Activated CD4-positive, alpha-beta T cell treated with anti-CD3 and anti-CD28 coated beads, Interleukin-2, amount 50 U/mL, for 16 hours (primary cell): ENCODE measurements around the gene CD22.

Experiments
- DNase-seq: peaks from one replicate; pipeline ENCODE4 v3.0.0-alpha.2; 2020

Gene CD22

DNA sequence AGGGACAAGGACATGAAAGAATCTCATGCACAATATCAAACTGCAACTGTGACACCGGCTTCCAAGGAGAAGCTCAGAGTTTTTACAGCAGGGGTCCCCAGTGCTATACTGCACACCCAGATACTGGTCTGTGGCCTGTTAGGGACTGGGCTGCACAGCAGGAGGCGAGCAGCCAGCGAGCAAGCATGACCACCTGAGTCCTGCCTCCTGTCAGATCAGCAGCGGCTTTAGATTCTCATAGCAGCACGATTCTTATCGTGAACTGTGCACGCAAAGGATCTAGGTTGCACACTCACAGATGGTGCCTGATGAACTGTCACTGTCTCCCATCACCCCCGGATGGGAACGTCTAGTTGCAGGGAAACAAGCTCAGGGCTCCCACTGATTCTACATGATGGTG is 13.1 kb upstream of the CD22 start:
- no peak for DNase-seq

DNA sequence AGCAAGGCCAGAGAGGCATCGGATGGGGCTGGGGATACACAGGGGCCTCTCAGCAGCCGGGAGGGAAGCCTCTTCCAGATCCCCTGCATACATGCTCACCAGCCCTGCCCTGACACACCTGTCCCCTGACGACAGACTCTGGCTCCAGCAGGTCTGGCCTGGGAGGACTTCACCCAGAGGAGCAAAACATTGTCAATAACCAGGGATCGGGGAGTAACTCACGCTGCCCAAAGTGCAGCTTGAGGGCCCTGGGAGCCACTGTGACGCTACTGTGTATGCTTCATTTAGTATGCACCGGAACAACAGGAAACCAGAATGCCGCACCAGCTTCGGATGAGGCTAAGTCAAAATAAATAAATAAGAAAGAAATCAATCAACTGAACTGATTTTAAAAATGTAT is 12.4 kb upstream of the CD22 start:
- DNase-seq: no peak

DNA sequence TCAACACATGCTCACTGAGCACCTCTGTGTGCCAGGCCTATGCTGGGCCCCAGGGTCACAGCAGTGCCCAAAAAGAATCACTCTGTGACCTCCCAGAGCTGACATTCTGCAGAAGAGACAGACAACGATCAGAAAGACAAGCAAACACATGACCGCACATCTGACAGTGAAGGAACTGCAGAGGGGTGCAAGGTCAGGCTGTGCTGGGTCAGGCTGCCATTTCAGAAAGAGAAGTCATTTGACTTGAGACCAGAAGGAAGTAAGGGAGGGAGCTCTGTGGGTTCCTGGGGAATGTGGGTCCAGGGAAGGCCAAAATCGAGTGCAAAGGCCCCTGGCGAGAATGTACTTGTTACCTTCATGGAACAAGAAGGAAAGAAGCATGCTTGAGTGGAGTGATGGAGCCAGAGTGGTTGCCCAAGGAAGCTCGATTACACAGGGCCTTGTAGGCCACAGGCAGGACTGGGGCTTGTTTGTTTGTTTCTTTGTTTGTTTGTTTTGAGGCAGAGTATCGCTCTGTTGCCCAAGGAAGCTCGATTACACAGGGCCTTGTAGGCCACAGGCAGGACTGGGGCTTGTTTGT is 11.4 kb upstream of the CD22 start:
- no peak for DNase-seq

DNA sequence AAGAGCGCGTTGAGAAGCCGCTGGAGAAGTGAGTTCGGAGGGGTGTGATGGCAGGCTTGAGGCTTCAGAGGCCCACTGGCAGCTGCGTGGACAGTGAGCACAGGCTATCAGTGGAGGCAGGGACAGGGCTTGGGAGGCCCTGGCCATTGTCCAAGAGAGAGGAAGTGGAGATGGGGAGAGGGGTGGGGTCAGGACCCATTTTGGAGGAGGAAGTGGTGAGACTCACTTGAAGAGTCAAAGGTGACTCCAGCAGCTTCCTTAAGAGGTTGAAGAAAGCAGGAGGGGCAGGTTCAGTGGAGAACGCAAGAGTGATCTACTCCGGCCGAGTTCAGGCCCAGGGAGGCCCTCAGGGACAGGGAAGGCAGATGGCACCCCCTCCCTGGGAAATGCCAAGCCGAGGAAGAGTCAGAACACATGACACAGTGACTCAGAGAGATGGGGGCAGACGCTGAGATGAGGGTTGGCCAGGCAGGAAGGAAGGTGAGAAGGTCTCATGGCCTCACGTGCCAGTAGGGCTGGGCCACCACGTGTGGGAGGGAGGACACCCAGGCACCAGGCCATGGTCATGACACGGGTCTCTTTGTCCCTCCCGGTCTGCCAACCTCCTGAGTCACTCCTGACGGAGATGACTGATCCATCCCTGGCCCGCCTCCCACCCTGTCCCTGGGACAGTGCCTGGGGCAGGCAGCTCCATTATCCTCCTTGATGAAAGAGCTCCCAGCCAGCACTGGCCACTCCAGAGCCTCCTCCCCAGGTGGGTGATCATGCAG is 10.1 kb upstream of the CD22 start:
- no peak for DNase-seq

DNA sequence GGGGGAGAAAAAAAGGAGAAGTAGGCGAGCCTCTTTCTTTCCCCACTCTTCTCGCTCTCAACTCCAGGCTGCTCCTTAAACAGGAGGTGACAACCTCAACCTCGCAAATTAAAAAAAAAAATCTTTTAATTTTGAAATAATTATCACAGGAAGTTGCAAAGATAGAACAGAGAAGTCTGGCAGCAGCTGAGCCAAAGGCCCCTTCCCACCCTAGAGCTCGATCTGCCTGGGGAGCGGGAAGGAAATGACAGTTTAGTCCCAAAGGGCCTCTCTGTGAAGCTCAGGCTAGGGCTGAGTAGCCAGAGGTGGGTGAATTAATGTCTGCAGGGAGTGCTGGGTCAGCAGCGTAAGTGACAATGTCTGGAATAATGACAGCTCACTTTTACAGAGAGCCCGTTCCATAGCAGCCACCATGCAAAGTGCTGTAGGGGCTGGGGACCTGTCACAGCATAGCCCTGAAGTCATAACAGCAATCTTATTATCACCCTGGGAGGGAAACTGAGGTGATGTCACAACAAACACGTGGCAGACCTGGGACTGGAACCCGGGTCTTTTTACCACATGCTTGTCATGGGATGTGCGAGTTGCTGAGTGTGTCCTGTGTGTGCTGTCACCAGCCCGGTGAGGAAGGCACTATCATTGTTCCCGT is 8.8 kb upstream of the CD22 start:
- DNase-seq: no peak

DNA sequence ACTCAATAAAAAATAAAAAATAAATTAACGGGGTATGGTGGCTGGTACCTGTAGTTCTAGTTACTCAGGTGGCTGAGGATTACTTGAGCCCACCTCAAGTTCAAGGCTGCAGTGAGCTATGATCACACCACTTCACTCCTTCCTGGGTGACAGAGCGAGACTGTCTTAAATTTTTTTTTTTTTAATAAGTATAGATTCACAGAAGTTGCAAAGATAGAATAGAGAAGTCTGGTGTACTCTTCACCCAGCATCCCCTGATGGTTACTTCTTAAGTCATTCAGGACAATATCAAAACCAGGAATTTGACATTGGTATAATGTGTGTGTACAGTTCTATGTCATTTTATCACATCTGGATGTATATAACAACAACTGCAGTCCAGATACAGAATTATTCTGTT is 7.7 kb upstream of the CD22 start:
- no peak for DNase-seq

DNA sequence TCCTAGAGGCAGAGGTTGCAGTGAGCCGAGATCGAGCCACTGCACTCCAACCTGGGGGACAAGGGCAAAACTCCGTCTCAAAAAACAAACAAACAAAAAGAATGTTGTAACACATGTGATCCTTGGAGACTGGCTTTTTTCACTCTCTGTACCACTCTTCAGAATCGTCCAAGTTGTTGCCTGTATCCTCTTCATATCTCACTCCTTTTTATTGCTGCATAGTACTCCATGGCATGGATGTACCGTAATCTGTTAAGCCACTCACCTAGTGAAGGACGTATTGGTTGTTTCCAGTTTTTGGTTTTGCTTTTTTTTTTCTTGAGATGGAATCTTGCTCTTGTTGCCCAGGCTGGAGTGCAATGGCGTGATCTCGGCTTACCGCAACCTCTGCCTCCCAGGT is 7.0 kb upstream of the CD22 start:
- DNase-seq: no peak

DNA sequence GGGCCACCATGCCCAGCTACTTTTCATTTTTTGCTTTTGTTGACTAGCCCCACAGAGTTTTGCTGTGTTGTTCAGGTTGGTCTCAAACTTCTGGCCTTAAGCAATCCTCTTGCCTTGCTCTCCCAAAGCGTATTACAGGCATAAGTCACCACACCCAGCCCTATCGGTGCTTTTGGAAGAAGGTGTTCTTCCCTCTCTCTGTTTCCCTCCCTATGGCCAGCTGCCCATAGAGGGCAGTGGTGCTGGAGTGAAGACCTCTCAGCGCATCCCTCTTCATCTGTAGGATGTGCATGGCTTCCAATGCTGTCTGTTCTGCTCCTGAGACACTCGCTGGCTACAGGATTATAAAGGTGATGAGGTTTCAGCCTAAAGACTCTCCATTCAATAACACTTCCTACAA is 1.3 kb upstream of the CD22 start:
- no peak for DNase-seq

DNA sequence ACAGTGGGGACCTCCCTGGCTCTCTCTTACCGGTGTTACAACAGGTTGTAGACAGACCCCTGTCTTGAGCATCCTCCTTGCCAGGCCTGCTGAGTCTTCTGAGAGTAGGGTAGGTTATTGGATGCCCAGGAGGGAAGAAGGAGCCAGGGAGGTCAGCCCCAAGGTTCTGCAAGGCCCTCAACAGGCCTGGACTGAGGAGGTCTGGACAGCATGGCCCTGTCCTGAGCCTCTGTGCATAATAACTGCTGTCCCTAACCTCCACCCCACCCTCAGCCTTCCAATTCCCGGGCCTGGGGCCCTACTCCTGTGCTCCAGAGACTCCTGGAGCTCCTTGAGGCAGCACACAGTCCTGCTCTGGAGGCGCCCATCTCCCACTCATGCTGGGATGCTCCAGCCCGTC is 336 bp downstream of the CD22 start:
- no peak for DNase-seq

DNA sequence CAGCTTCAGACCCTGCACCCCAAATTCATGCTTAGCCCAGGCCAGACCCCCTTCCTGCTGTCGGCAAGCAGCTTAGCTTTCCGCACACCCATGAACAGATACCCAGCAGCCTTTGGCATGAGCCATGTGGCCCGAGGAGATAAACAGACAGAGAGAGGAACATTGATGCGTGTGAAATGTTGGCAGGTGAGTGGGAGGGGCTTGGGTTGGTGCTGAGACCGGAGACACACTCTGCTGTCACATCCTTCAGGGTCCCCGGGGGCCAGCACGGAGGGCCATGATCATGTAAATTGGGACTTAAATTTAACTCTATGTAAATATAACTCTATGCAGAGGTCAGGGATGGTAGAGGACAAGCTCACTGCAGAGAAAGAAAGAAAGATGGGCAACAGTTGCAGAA is 1.5 kb downstream of the CD22 start:
- no peak for DNase-seq

DNA sequence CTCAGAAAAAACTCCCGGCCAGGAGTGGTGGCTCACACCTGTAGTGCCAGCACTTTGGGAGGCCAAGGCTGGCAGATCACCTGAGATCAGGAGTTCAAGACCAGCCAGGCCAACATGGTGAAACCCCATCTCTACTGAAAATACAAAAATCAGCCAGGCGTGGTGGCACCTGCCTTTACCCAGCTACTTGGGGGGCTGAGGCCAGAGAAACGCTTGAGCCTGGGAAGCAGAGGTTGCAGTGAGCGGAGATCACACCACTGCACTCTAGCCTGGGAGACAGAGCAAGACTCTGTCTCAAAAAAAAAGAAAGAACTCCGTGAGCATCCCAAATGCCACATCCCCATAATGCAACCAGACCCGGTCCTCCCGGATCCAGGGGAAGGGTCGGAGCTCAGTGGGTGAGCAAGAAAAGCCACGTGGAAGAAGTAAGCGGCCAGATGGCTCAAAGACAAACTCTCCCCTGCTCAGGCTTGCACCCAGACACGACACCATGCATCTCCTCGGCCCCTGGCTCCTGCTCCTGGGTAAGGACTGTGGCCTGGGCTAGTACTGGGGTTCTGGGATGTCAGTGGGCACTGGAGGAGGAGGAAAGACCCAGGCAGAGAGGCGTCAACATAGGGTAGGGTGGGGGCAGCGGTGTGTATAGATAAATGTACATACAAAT is 2.7 kb downstream of the CD22 start:
- no peak for DNase-seq

DNA sequence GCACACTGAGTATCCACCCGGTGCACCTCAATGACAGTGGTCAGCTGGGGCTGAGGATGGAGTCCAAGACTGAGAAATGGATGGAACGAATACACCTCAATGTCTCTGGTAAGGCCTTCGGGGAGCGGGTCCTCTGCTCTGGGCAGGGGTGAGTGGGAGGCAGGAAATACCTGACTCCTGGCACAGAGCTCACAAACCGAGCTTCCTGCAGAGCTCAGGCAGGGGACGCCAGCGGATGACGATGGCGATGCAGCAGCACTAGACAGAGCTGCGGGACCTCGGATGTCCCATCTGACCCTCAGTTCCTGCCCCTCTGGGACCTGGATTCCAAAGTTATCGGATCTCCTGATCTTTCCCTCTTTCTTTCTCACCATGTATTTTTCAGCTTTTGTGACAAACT is 3.8 kb downstream of the CD22 start:
- DNase-seq: peak; percentile 16

DNA sequence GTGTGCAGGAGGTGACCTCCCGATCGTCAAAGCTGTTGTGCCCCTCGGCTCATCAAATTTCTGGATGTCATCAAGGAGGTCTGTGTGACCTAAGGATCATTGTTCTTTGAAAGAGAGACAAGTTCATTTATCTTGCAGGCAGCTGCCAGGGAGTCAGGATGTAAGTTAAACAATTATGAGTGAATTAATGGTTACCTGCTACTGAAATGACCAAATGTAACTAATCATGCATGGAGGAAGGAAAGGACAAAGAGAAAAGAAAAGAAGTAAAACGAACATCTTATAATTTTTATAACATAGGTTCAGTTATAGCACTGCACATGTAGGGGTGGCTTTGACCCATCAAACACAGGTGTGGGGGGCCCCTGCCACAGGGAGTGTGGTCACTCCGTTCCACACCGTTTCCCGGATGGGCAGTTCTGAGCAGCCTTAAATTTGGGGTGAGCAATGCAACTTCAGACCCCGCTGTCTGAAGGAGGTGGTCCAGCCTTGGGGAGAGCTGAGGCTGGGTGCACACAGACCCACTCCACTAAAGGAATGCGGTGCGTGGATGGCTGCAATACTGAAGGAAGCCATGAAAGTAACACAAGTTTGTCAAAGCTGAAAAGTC is 5.3 kb downstream of the CD22 start:
- no peak for DNase-seq

DNA sequence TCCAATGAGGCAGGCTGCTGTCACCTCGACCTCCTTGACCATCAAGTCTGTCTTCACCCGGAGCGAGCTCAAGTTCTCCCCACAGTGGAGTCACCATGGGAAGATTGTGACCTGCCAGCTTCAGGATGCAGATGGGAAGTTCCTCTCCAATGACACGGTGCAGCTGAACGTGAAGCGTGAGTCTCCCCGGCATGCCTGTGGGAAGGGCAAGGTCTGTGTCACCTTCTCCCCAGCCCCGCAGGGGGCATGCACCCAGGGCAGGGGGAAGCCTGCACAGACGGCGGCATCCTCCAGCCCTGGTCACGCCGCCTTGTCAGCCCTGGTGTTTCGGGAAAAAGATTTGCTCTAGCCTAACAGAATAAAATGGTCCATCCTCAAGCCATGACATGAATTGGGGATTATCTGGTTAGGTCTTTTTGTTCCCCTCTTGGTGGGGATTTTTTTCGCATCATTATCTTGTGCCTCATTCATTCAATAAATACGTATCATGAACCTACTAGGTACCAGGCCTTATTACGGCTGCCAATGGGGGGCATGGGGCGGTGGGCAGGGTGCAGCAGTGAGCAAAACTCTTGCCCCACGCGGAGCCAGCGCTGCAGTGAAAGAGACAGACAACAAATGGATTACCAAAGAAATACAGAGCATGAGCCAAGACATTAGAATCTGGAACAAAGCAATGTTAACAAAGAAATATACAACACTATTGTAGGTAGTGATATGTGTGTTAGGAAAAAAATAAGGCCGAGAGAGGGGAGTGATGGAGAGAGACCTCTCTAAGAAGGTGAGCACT is 7.4 kb downstream of the CD22 start:
- no peak for DNase-seq

DNA sequence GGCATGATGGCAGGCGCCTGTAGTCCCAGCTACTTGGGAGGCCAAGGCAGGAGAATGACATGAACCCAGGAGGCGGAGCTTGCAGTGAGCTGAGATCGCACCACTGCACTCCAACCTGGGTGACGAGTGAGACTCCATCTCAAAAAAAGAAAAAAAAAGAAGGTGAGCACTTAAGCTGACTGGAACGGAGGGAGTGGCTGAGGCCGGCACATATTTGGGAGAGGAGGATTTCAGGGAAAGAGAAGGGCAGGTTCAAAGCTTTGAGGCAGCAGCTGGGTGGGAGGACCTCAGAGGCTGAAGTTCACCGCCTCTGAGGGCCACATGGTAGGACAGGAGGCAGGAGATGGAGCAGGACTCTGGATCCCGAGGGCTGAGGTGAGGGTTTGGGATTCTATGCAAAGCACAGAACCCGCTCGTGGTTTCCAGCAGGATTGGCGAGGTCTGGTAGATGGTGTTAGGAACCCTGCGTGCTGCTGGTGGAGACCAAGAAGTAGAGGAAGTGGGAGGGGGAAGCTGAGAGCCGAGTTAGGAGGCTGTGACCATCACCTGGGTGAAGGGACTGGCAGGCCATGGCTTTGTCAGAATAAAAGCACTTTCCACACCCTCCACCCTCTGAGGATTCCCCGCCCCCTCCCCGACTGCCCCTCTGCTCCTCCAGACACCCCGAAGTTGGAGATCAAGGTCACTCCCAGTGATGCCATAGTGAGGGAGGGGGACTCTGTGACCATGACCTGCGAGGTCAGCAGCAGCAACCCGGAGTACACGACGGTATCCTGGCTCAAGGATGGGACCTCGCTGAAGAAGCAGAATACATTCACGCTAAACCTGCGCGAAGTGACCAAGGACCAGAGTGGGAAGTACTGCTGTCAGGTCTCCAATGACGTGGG is 8.4 kb downstream of the CD22 start:
- no peak for DNase-seq

DNA sequence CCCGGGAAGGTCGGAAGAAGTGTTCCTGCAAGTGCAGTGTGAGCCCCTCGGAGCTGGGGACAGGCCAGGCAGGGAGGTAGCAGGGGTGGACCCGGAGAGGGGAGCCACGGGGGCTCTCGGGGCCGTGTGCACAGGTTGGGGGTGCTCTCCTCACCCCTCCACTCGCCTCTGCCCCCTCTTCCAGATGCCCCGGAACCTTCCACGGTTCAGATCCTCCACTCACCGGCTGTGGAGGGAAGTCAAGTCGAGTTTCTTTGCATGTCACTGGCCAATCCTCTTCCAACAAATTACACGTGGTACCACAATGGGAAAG is 9.0 kb downstream of the CD22 start:
- no peak for DNase-seq

DNA sequence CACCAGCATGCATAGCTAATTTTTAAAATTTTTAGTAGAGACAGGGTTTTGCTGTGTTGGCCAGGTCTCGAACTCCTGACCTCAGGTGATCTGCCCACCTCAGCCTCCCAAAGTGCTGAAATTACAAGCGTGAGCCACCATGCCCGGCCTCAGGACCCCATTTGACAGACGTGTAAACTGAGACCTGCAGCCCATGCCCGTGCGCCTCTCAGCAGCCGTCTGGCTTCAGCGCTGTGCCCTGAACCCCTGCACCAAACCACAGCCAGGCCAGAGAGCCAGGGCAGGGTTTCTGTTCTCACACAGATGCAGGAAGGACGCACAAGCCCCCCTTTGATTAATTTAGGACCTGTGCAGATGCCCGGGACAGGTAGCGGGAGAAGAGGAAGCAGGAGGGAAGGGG is 11.4 kb downstream of the CD22 start:
- DNase-seq: no peak

DNA sequence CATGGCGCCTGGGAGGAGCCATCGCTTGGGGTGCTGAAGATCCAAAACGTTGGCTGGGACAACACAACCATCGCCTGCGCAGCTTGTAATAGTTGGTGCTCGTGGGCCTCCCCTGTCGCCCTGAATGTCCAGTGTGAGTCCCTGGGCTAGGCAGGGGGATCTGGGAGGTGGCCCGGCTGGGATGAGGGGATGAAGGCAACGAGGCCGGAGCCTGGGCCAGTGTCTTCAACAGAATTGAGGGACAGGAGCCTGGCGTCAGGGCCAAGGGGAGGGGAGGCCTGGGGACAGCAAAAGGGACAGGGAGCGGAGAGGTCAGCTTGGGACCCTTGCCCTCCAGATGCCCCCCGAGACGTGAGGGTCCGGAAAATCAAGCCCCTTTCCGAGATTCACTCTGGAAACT is 12.0 kb downstream of the CD22 start:
- DNase-seq: no peak

DNA sequence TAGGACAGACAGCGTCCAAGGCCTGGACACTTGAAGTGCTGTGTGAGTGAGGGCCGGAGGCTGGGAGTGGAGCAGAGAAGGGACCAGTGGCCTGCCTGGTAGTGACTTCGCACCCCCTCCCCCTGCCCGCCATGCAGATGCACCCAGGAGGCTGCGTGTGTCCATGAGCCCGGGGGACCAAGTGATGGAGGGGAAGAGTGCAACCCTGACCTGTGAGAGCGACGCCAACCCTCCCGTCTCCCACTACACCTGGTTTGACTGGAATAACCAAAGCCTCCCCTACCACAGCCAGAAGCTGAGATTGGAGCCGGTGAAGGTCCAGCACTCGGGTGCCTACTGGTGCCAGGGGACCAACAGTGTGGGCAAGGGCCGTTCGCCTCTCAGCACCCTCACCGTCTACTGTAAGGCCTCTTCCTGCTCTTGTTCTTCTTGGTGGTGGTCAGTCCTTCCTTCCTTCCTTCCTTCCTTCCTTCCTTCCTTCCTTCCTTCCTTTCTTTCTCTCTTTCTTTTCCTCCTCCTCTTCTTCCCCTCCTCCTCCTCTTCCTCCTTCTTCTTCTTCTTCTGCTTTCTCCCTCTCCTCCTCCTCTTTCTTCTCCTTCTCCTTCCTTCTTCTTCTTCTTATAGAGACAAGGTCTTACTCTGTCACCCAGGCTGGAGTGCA is 12.7 kb downstream of the CD22 start:
- no peak for DNase-seq

DNA sequence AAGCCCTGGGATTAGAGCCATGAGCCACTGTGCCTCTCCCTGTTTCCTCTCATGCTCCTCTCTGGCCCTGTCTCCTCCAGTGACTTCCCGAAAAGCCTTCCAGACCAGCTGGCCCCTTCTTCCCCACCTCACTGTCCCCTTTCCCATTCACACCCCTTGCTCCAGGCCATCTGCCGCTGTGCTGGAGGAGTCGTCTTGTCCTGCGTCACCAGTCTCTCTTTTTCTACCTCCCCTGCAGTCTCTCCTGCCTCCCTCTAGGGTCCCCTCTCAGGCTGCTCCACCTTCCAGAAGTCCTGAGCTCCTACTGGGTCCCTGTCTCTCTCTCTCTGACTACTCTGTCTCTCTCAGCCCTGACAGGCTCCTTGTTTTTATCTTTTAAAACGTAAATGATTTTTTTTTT is 13.4 kb downstream of the CD22 start:
- no peak for DNase-seq

DNA sequence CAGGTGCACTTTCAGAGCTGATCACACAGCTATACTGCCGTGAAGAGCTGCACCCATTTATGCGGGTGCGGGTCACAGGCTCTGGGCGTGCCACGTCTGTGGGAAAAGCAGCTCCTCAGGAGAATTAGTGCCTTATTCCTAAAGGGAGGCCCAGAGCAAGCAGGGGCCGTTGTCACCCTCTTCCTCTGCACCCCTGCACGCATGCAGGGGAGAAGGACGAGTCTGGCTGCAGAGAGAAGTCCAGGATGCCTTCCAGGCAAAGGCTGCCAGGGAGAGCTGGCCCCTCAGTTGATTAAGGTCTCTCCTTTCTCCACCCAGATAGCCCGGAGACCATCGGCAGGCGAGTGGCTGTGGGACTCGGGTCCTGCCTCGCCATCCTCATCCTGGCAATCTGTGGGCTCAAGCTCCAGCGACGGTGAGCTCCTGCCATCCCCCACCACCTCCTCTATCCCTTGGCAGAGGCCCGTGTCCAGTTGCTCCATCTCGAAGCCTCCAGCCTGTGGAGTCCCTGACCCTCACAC is 15.6 kb downstream of the CD22 start:
- no peak for DNase-seq
